Measurements from ENCODE around the gene SAFB2. TPM values are rescaled to one million over a fixed set of nuclear protein-coding genes. Genes with fewer than 3 reads are reported as not detected.

Gene SAFB2
- polyA plus RNA-seq, 2 of the 4 experiments (the other 2 are of a cell fraction): 33.2 to 51.2 TPM

- DNase-seq (ENCODE audit: low read depth in 1 of 2, low spot score in 1 of 2) (no peak), ATAC-seq (no peak), FAIRE-seq (no peak)
- no peaks in the 10 kb centered on the region for H3K4me1 ChIP-seq
- no peak for TF ChIP-seq FOSL2 (IDR thresholded peaks at IDR 0.05)
- no peak for TF ChIP-seq FOSL2 (CRISPR knock-in tag; IDR thresholded peaks at IDR 0.05)
- TF ChIP-seq ZFP36 (IDR thresholded peaks at IDR 0.05; ENCODE audit: borderline replicate concordance, partially characterized antibody): no peak
- no peak for TF ChIP-seq ZC3H11A (IDR thresholded peaks at IDR 0.05)
- no peak for TF ChIP-seq USF2 (IDR thresholded peaks at IDR 0.05)
- TF ChIP-seq BHLHE40 (IDR thresholded peaks at IDR 0.05; ENCODE audit: low read depth, low read length): no peak
- no peak for TF ChIP-seq EHMT2 (IDR thresholded peaks at IDR 0.05; ENCODE audit: low read depth)
- no peak for TF ChIP-seq RAD21 (conservative IDR thresholded peaks at IDR 0.05 in 1 of 2, IDR thresholded peaks at IDR 0.05 in 1 of 2)
- TF ChIP-seq TP53 (CRISPR knock-in tag; IDR thresholded peaks at IDR 0.05): no peak
- TF ChIP-seq HOXB5 (CRISPR knock-in tag; IDR thresholded peaks at IDR 0.05): no peak
- TF ChIP-seq HEYL (CRISPR knock-in tag; IDR thresholded peaks at IDR 0.05): no peak
- no peak for TF ChIP-seq RCOR1 (IDR thresholded peaks at IDR 0.05; ENCODE audit: low read depth, low read length)
- no peak for TF ChIP-seq EP300 (IDR thresholded peaks at IDR 0.05)
- H3K4me3 ChIP-seq: no peak overlapping the region
- H3K4me2 ChIP-seq: no peak overlapping the region
- H3K9me3 ChIP-seq: no peaks in the 10 kb centered on the region
- 97% methylated on average over 11 of the region's 11 CpGs for WGBS (ENCODE audit: missing lambda C conversion rate)
- CTCF ChIA-PET: no interaction called here
- POLR2A ChIA-PET: no interaction called here
- no peak overlapping the region for H3K27ac ChIP-seq
Measured at GRCh38 chr19:5648464-5648863, 25.9 kb upstream of the SAFB2 start.

GRCh38 chr19:5646703-5647102 lies 24.1 kb upstream of the SAFB2 start:
- no peak overlapping the region for H3K27ac ChIP-seq
- ATAC-seq (no peak), DNase-seq (ENCODE audit: low read depth in 1 of 2, low spot score in 1 of 2) (no peak), FAIRE-seq (no peak)
- WGBS (ENCODE audit: missing lambda C conversion rate): 96% methylated on average over 4 of the region's 4 CpGs
- no peak overlapping the region for H3K4me2 ChIP-seq
- ChIA-PET CTCF (no interaction called here), POLR2A (no interaction called here)
- H3K4me3 ChIP-seq: no peak overlapping the region
- no peak for TF ChIP-seq USF2 (IDR thresholded peaks at IDR 0.05)
- TF ChIP-seq EHF (CRISPR knock-in tag; IDR thresholded peaks at IDR 0.05): no peak
- TF ChIP-seq PHF8 (IDR thresholded peaks at IDR 0.05; ENCODE audit: borderline replicate concordance, low read depth): no peak
- H3K4me1 ChIP-seq: 0 out of 3 replicates have a peak, but pooled peaks cover 6% of the 10 kb centered on the region
- H3K9me3 ChIP-seq: no peaks in the 10 kb centered on the region

GRCh38 chr19:5645409-5645808 lies 22.8 kb upstream of the SAFB2 start:
- 94% methylated on average over 5 of the region's 5 CpGs for WGBS (ENCODE audit: missing lambda C conversion rate)
- no peak for DNase-seq (ENCODE audit: low read depth in 1 of 2, low spot score in 1 of 2)
- Histone ChIP-seq H3K4me1 (0 out of 3 replicates have a peak, but pooled peaks cover 9% of the 10 kb centered on the region), H3K4me3 (no peak overlapping the region), H3K27ac (no peak overlapping the region), H3K9me3 (no peaks in the 10 kb centered on the region), H3K4me2 (no peak overlapping the region)
- no peak for FAIRE-seq
- ChIA-PET CTCF (no interaction called here), POLR2A (no interaction called here)
- no peak for ATAC-seq
- TF ChIP-seq HOXA7 (CRISPR knock-in tag; IDR thresholded peaks at IDR 0.05): no peak
- no peak for TF ChIP-seq HMGXB4 (CRISPR knock-in tag; IDR thresholded peaks at IDR 0.05; ENCODE audit: borderline replicate concordance)
- TF ChIP-seq GATA3 (IDR thresholded peaks at IDR 0.05; ENCODE audit: borderline replicate concordance): no peak
- no peak for TF ChIP-seq CTCF (IDR thresholded peaks at IDR 0.05)
- no peak for TF ChIP-seq CHD2 (IDR thresholded peaks at IDR 0.05; ENCODE audit: low read length, partially characterized antibody)
- TF ChIP-seq NFE2L2 (conservative IDR thresholded peaks at IDR 0.05; ENCODE audit: low read length): no peak
- TF ChIP-seq HES2 (IDR thresholded peaks at IDR 0.05): no peak
- TF ChIP-seq FOSB (CRISPR knock-in tag; IDR thresholded peaks at IDR 0.05): no peak
- no peak for TF ChIP-seq MAFK (IDR thresholded peaks at IDR 0.05; ENCODE audit: partially characterized antibody)
- no peak for TF ChIP-seq E2F6 (IDR thresholded peaks at IDR 0.05; ENCODE audit: borderline replicate concordance, low read depth)
- no peak for TF ChIP-seq ATOH8 (CRISPR knock-in tag; IDR thresholded peaks at IDR 0.05; ENCODE audit: low read depth)
- no peak for TF ChIP-seq NPAS2 (CRISPR knock-in tag; IDR thresholded peaks at IDR 0.05; ENCODE audit: borderline replicate concordance)
- no peak for TF ChIP-seq CHD4 (IDR thresholded peaks at IDR 0.05; ENCODE audit: borderline replicate concordance)
- no peak for TF ChIP-seq NR3C1 (IDR thresholded peaks at IDR 0.05)
- TF ChIP-seq ZSCAN20 (CRISPR knock-in tag; IDR thresholded peaks at IDR 0.05): no peak

Measured in A549 (cell line).